HCT116 (cell line): ENCODE results near the gene HAND1. TPM values are rescaled to one million over a fixed set of nuclear protein-coding genes. Genes with fewer than 3 reads are reported as not detected.

Experiments
- ATAC-seq: fragments of 200-7000 bp; cut with Tn5 transposase; 2 replicates; pipeline ENCODE4 v1.9.1; 2020; ENCODE audit warnings: mild to moderate bottlenecking, moderate library complexity
- BruUV-seq: library from RNA; stranded (reverse); fragments of 400-500 nt; replicated peaks from 2 replicates; lab custom pipeline; 2021; lab: Mats Ljungman, UMichigan
- CTCF ChIA-PET: fragments of 300-600 bp; sonication (Branson Sonifier 250); formaldehyde crosslinking; loops from one replicate; lab custom pipeline; 2021; ENCODE audit warnings: antibody characterized with exemption; lab: Charles Lee
- POLR2A ChIA-PET: fragments of 300-600, 350-600 bp; sonication (Branson Sonifier 250); formaldehyde crosslinking; loops from one replicate; lab custom pipeline; 2021; ENCODE audit warnings: antibody characterized with exemption; lab: Charles Lee
- RAD21 ChIA-PET, 2 experiments: fragments of 300-600 bp; sonication (Branson Sonifier 250); formaldehyde crosslinking; loops; one replicate each; lab custom pipeline; 2023; ENCODE audit warnings: low total read pairs in 2 of 2; ENCODE audit not compliant: uncharacterized antibody in 2 of 2, unreplicated experiment in 2 of 2, low non-redundant PET in 1 of 2; lab: Charles Lee
- DNase-seq: peaks from one replicate; pipeline ENCODE4 v3.0.0-alpha.2; 2010; ENCODE audit warnings: low read depth, low spot score
- H2AFZ ChIP-seq: fragments of 200-600 bp; shearing (Covaris generic), sonication (generic); 2 replicates; pipeline ENCODE4 v1.6.1; 2017; ENCODE audit warnings: low read depth, mixed run types, mixed read lengths, antibody characterized with exemption, low read length; ENCODE audit not compliant: poor library complexity, severe bottlenecking
- H3K27ac ChIP-seq: 2 replicates; pipeline ENCODE4 v1.5.1; 2012; ENCODE audit warnings: low read depth, low read length
- H3K27me3 ChIP-seq: fragments of 200-600 bp; sonication (generic); 2 replicates; pipeline ENCODE4 v1.6.1; 2016; ENCODE audit warnings: mixed run types, low read length, mixed read lengths; ENCODE audit not compliant: insufficient read depth
- H3K36me3 ChIP-seq, 2 experiments: fragments of 200-500 bp in 1 of 2; fragments of 200-600 bp in 1 of 2; sonication (Bioruptor generic) in 1 of 2; sonication (generic) in 1 of 2; 2 replicates each; pipeline versions ENCODE4 v1.5.1 to v1.6.1; 2014 to 2016; ENCODE audit warnings: low read length in 2 of 2, inconsistent platforms in 1 of 2, mixed read lengths in 1 of 2, mixed run types in 1 of 2; ENCODE audit not compliant: insufficient read depth in 2 of 2, control insufficient read depth in 1 of 2
- H3K4me1 ChIP-seq, 2 experiments: fragments of 200-600 bp in 1 of 2; sonication (generic) in 1 of 2; 2 replicates each; pipeline versions ENCODE4 v1.5.1 to v1.6.1; 2012 to 2017; ENCODE audit warnings: low read length in 2 of 2, inconsistent platforms in 1 of 2, mild to moderate bottlenecking in 1 of 2, mixed read lengths in 1 of 2, mixed run types in 1 of 2, moderate library complexity in 1 of 2; ENCODE audit not compliant: insufficient read depth in 2 of 2, control insufficient read depth in 1 of 2
- H3K4me2 ChIP-seq: fragments of 200-600 bp; sonication (generic); 2 replicates; pipeline ENCODE4 v1.6.1; 2017; ENCODE audit warnings: mixed run types, low read length, mixed read lengths
- H3K4me3 ChIP-seq, 2 experiments: fragments of 200-600 bp in 1 of 2; sonication (generic) in 1 of 2; replicated peaks in 1 of 2; 2 replicates each; pipeline ENCODE4 v1.5.1; 2011 to 2016; ENCODE audit warnings: low read length in 2 of 2, control low read depth in 1 of 2, low read depth in 1 of 2, mild to moderate bottlenecking in 1 of 2, mixed read lengths in 1 of 2, mixed run types in 1 of 2
- H3K79me2 ChIP-seq: fragments of 200-600 bp; sonication (generic); 2 replicates; pipeline ENCODE4 v1.6.1; 2017; ENCODE audit warnings: mild to moderate bottlenecking, mixed run types, low read length, moderate library complexity, mixed read lengths; ENCODE audit not compliant: insufficient read depth
- H3K9ac ChIP-seq: fragments of 200-600 bp; sonication (generic); 2 replicates; pipeline ENCODE4 v1.6.1; 2016; ENCODE audit warnings: low read length, mixed read lengths
- H3K9me2 ChIP-seq: fragments of 200-600 bp; sonication (generic), shearing (Covaris generic); 2 replicates; pipeline ENCODE4 v1.6.1; 2017; ENCODE audit warnings: mixed run types, mild to moderate bottlenecking, moderate library complexity; ENCODE audit not compliant: insufficient read depth
- H3K9me3 ChIP-seq, 2 experiments: fragments of 200-500 bp in 1 of 2; fragments of 200-600 bp in 1 of 2; sonication (Bioruptor generic) in 1 of 2; sonication (generic) in 1 of 2; 2 replicates each; pipeline ENCODE4 v1.6.1; 2014 to 2017; ENCODE audit warnings: low read length in 2 of 2, mixed read lengths in 2 of 2, inconsistent platforms in 1 of 2, low read depth in 1 of 2, mild to moderate bottlenecking in 1 of 2, mixed run types in 1 of 2, moderate library complexity in 1 of 2; ENCODE audit not compliant: control insufficient read depth in 1 of 2, insufficient read depth in 1 of 2
- H4K20me1 ChIP-seq: fragments of 200-600 bp; sonication (generic), shearing (Covaris generic); 2 replicates; pipeline ENCODE4 v1.6.1; 2017; ENCODE audit warnings: mixed run types, mild to moderate bottlenecking, moderate library complexity; ENCODE audit not compliant: insufficient read depth
- CBX3 ChIP-seq: IDR thresholded peaks from 2 replicates; pipeline ENCODE4 v1.6.1; 2012; ENCODE audit warnings: low read depth
- EGR1 ChIP-seq: IDR thresholded peaks from 2 replicates; pipeline ENCODE4 v1.6.1; 2012; ENCODE audit warnings: low read depth
- FOSL1 ChIP-seq: IDR thresholded peaks from 2 replicates; pipeline ENCODE4 v1.6.1; 2012; ENCODE audit warnings: low read depth
- JUND ChIP-seq: IDR thresholded peaks from 2 replicates; pipeline ENCODE4 v1.6.1; 2012
- RAD21 ChIP-seq: IDR thresholded peaks from 2 replicates; pipeline ENCODE4 v1.6.1; 2012; ENCODE audit warnings: low read depth, mild to moderate bottlenecking
- SP1 ChIP-seq: IDR thresholded peaks from 2 replicates; pipeline ENCODE4 v1.6.1; 2012; ENCODE audit warnings: low read depth
- intact Hi-C: fragments of 100-400 bp; cut with micrococcal nuclease; formaldehyde crosslinking; loops from 2 replicates; pipeline ENCODE4 v1.10.0; 2022
- total RNA-seq: library from RNA; stranded (reverse); gene quantifications from one replicate; pipeline ENCODE4 v1.2.1, GENCODE V29; 2021; ENCODE audit not compliant: unreplicated experiment
- TF ChIP-seq, protein P1 (sequence below): IDR thresholded peaks from 2 replicates; pipeline ENCODE4 v1.6.1; 2012; ENCODE audit warnings: low read depth

HAND1 gene
- total RNA-seq, 1 experiment from 2014 or later: not detected

- TF ChIP-seq FOSL1 (no peak), JUND (no peak), SP1 (no peak), CBX3 (no peak), EGR1 (no peak), RAD21 (no peak)
Measured at GRCh38 chr5:154506716-154507080, 28.7 kb upstream of the HAND1 start (continued).

GRCh38 chr5:154506049-154506715, 28.2 kb upstream of the HAND1 start:
- no peaks in the 10 kb centered on the region for H3K79me2 ChIP-seq
- POLR2A ChIA-PET: no interaction called here
- no peaks in the 10 kb centered on the region for H3K9me2 ChIP-seq
- no peaks in the 10 kb centered on the region for H4K20me1 ChIP-seq
- RAD21 ChIA-PET: no interaction called here
- ATAC-seq (no peak), DNase-seq (no peak)
- no peak overlapping the region for H3K9ac ChIP-seq
- H3K4me3 ChIP-seq: no peak overlapping the region
- TF ChIP-seq, protein P1, sequence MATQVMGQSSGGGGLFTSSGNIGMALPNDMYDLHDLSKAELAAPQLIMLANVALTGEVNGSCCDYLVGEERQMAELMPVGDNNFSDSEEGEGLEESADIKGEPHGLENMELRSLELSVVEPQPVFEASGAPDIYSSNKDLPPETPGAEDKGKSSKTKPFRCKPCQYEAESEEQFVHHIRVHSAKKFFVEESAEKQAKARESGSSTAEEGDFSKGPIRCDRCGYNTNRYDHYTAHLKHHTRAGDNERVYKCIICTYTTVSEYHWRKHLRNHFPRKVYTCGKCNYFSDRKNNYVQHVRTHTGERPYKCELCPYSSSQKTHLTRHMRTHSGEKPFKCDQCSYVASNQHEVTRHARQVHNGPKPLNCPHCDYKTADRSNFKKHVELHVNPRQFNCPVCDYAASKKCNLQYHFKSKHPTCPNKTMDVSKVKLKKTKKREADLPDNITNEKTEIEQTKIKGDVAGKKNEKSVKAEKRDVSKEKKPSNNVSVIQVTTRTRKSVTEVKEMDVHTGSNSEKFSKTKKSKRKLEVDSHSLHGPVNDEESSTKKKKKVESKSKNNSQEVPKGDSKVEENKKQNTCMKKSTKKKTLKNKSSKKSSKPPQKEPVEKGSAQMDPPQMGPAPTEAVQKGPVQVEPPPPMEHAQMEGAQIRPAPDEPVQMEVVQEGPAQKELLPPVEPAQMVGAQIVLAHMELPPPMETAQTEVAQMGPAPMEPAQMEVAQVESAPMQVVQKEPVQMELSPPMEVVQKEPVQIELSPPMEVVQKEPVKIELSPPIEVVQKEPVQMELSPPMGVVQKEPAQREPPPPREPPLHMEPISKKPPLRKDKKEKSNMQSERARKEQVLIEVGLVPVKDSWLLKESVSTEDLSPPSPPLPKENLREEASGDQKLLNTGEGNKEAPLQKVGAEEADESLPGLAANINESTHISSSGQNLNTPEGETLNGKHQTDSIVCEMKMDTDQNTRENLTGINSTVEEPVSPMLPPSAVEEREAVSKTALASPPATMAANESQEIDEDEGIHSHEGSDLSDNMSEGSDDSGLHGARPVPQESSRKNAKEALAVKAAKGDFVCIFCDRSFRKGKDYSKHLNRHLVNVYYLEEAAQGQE: no peak
- no peak overlapping the region for H2AFZ ChIP-seq
- no peak overlapping the region for H3K27ac ChIP-seq
- no peaks in the 10 kb centered on the region for H3K4me1 ChIP-seq
- no peaks in the 10 kb centered on the region for H3K9me3 ChIP-seq
- intact Hi-C loops: no loop called here
- H3K27me3 ChIP-seq: no peaks in the 10 kb centered on the region
- no peaks in the 10 kb centered on the region for H3K36me3 ChIP-seq
- no peak overlapping the region for H3K4me2 ChIP-seq
- CTCF ChIA-PET: no interaction called here
- no TSS peak for BruUV-seq
